GM12878 (cell line): Measurements from ENCODE around the gene PARD6B. TPM values are rescaled to one million over a fixed set of nuclear protein-coding genes. Genes with fewer than 3 reads are reported as not detected.

Source experiments
- ATAC-seq: fragments of 200-7000 bp; cut with Tn5 transposase; 3 replicates; pipeline ENCODE4 v1.9.1; 2020; ENCODE audit warnings: mild to moderate bottlenecking, moderate library complexity
- BruUV-seq: library from RNA; stranded (reverse); fragments of 400-500 nt; replicated peaks from 2 replicates; lab custom pipeline; 2021; lab: Mats Ljungman, UMichigan
- CTCF ChIA-PET: fragments of 300-600 bp; sonication (Branson Sonifier 250); formaldehyde crosslinking; extraction: SDS; loops from one replicate; lab custom pipeline; 2021; ENCODE audit warnings: inconsistent platforms; lab: Yijun Ruan, JAX
- POLR2A ChIA-PET: fragments of 350-600 bp; formaldehyde crosslinking; extraction: SDS; loops from one replicate; lab custom pipeline; 2021; ENCODE audit warnings: inconsistent platforms; lab: Charles Lee
- RAD21 ChIA-PET: fragments of 300-600 bp; sonication (Branson Sonifier 250); formaldehyde crosslinking; loops from one replicate; lab custom pipeline; 2023; ENCODE audit warnings: antibody characterized with exemption; ENCODE audit not compliant: unreplicated experiment; lab: Charles Lee
- SMC1A ChIA-PET: fragments of 300-600 bp; sonication (Branson Sonifier 250); formaldehyde crosslinking; loops from one replicate; lab custom pipeline; 2023; ENCODE audit not compliant: unreplicated experiment, uncharacterized antibody; lab: Charles Lee
- DNase-seq: peaks from one replicate; pipeline ENCODE4 v3.0.0-alpha.2; 2011; ENCODE audit warnings: low read depth, low spot score
- FAIRE-seq: peaks from 3 replicates; lab custom pipeline; 2011; peaks lifted over from hg19 to GRCh38; lab: Jason Lieb, UNC
- H2AFZ ChIP-seq: 2 replicates; pipeline ENCODE4 v1.6.0; 2011; ENCODE audit warnings: low read depth, low read length, control low read depth; ENCODE audit not compliant: control insufficient read depth
- H3K27ac ChIP-seq: 2 replicates; pipeline ENCODE4 v1.5.1; 2011; ENCODE audit warnings: control low read depth; ENCODE audit not compliant: control insufficient read depth, insufficient read depth
- H3K27me3 ChIP-seq, 2 experiments: replicated peaks in 1 of 2; 2 replicates each; pipeline versions ENCODE4 v1.6.0 to v1.6.1; 2011; ENCODE audit warnings: low read length in 1 of 2; ENCODE audit not compliant: control insufficient read depth in 2 of 2, insufficient read depth in 2 of 2
- H3K36me3 ChIP-seq, 2 experiments: 2 replicates each; pipeline ENCODE4 v1.5.1; 2011; ENCODE audit warnings: low read length in 1 of 2; ENCODE audit not compliant: control insufficient read depth in 2 of 2, insufficient read depth in 2 of 2
- H3K4me1 ChIP-seq: 2 replicates; pipeline ENCODE4 v1.6.1; 2011; ENCODE audit warnings: mild to moderate bottlenecking, low read length, moderate library complexity, mixed read lengths; ENCODE audit not compliant: control insufficient read depth, insufficient read depth
- H3K4me2 ChIP-seq: 2 replicates; pipeline ENCODE4 v1.6.0; 2011; ENCODE audit warnings: control low read depth; ENCODE audit not compliant: control insufficient read depth, insufficient read depth
- H3K4me3 ChIP-seq: fragments of 200-600 bp; sonication (generic); 2 replicates; pipeline ENCODE4 v1.5.1; 2016
- H3K79me2 ChIP-seq: 2 replicates; pipeline ENCODE4 v1.6.0; 2011; ENCODE audit warnings: low read length; ENCODE audit not compliant: control insufficient read depth, insufficient read depth
- H3K9ac ChIP-seq: 2 replicates; pipeline ENCODE4 v1.8.0; 2011; ENCODE audit warnings: low read length, control low read depth, mixed read lengths; ENCODE audit not compliant: control insufficient read depth, insufficient read depth
- H3K9me3 ChIP-seq: replicated peaks from 3 replicates; pipeline ENCODE4 v1.5.1; 2011; ENCODE audit warnings: mild to moderate bottlenecking, low read length; ENCODE audit not compliant: control insufficient read depth, insufficient read depth
- H4K20me1 ChIP-seq: 2 replicates; pipeline ENCODE4 v1.6.0; 2011; ENCODE audit not compliant: control insufficient read depth, insufficient read depth
- EED ChIP-seq: sonication (generic); IDR thresholded peaks from 2 replicates; pipeline ENCODE4 v1.6.1; 2016; ENCODE audit warnings: antibody characterized with exemption, low read depth
- IKZF2 ChIP-seq, 2 experiments: fragments of 450-650 bp; IDR thresholded peaks; 2 replicates each; pipeline ENCODE4 v1.6.1; 2017; ENCODE audit warnings: mild to moderate bottlenecking in 2 of 2, moderate library complexity in 2 of 2
- MTA2 ChIP-seq: fragments of 450-650 bp; IDR thresholded peaks from 2 replicates; pipeline ENCODE4 v1.6.1; 2016; ENCODE audit warnings: low read depth, mild to moderate bottlenecking, moderate library complexity
- NFYB ChIP-seq: IDR thresholded peaks from 2 replicates; pipeline ENCODE4 v1.6.1; 2011; ENCODE audit warnings: low read depth, mild to moderate bottlenecking, low read length, improper control_type of control experiment, moderate library complexity; ENCODE audit not compliant: insufficient read depth
- SRF ChIP-seq, 2 experiments: IDR thresholded peaks; 2 replicates each; pipeline ENCODE4 v1.6.1; 2011; ENCODE audit warnings: low read depth in 2 of 2, low read length in 2 of 2, mild to moderate bottlenecking in 1 of 2, moderate library complexity in 1 of 2
- ZNF24 ChIP-seq: fragments of 450-650 bp; IDR thresholded peaks from 2 replicates; pipeline ENCODE4 v1.6.1; 2017; ENCODE audit warnings: antibody characterized with exemption, mild to moderate bottlenecking
- WGBS: methylation state at CpG from one replicate; pipeline ENCODE4 v1.1.6; 2016; ENCODE audit warnings: low lambda C conversion rate; ENCODE audit not compliant: insufficient replicate concordance, insufficient coverage; ENCODE audit errors: missing lambda C conversion rate; 5-methylcytosine and 5-hydroxymethylcytosine counted together
- in situ Hi-C: fragments of 300-500 bp; cut with MboI; formaldehyde crosslinking; loops from 9 replicates; pipeline ENCODE4 v1.14.3; 2018; ENCODE audit warnings: mixed read lengths
- intact Hi-C: fragments of 100-400 bp; cut with micrococcal nuclease; formaldehyde crosslinking; loops from one replicate; pipeline ENCODE4 v1.14.2; 2022; ENCODE audit not compliant: unreplicated experiment
- polyA plus RNA-seq, 11 experiments: library from polyadenylated mRNA; depleted of rRNA in 4 of 11; unstranded in 6 of 11; stranded (reverse) in 5 of 11; fragments of >200 nt; fragmentation: Nextera tagmentation in 4 of 11; fragmentation: Illumina TruSeq in 1 of 11; extraction: Ambion mirVana in 4 of 11; extraction: Trizol in 1 of 11; gene quantifications; 1 replicate in 1 of 11; 2 replicates in 10 of 11; pipeline versions ENCODE4 v1.2.1 to v1.2.3, GENCODE V29; 2011 to 2016; ENCODE audit warnings: inconsistent platforms in 2 of 11, missing spikeins in 2 of 11, low read depth in 1 of 11
- total RNA-seq, 4 experiments: library from RNA; depleted of rRNA in 3 of 4; stranded (reverse); fragments of >200 nt in 3 of 4; fragmentation: Illumina TruSeq in 1 of 4; extraction: Trizol in 1 of 4; gene quantifications; 2 replicates each; pipeline versions ENCODE4 v1.2.1 to v1.2.3, GENCODE V29; 2013 to 2021
- TF ChIP-seq, protein P1 (sequence below): fragments of 450-650 bp; IDR thresholded peaks from 2 replicates; pipeline ENCODE4 v1.6.1; 2016; ENCODE audit warnings: mild to moderate bottlenecking, moderate library complexity, borderline replicate concordance
- TF ChIP-seq, protein P2 (sequence below): fragments of 450-650 bp; IDR thresholded peaks from 2 replicates; pipeline ENCODE4 v1.6.1; 2017; ENCODE audit warnings: mild to moderate bottlenecking, moderate library complexity

PARD6B gene
- total and polyA plus RNA-seq, 10 of the 15 experiments (the other 5 are each of a cell fraction or from before 2014, with no cell fraction given): 0.57 to 4.7 (median 2.0) TPM

DNA sequence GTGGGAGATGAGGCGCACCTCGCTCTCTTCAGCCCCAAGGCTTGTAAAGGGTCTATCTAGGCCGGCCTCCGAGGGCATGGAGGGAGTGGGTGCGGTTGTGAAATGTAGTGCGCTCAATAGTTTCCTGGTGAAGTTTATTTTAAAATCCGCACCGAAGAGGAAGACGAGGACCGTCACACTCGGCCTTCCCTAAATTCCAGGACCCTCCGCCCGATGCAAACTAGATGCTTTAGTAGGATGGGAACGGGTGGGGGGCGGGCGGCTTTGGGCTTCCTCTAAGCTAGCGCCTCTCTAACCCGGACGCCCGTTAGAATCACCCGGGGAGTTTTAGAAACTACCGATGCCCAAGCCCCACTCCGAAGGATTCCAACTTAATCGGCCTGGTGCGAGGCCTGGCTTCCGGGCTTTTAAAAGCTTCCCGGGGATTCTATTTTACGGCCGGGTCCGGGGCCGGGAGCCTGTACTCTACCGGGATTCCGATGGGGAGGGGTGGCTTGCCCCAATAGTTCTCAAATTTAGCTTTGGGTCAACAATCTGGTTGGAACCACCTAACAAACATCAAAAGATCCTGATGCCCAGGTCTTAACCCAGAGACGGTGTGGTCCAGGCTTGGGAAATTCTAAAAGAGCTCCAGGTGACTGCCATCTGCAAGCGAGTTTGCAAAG, 62.9 kb downstream of the PARD6B start:
- ATAC-seq (no peak), FAIRE-seq (no peak), DNase-seq (no peak)
- Histone ChIP-seq H3K9me3 (no peaks in the 10 kb centered on the region), H3K4me1 (peaks cover 21% of the 10 kb centered on the region), H3K79me2 (peaks cover 38% of the 10 kb centered on the region), H3K27me3 (no peaks in the 10 kb centered on the region), H3K4me2 (peak overlapping the region; percentile 68), H3K9ac (peak overlapping the region; percentile 52; the same call in 1 of the 2 replicates), H4K20me1 (no peaks in the 10 kb centered on the region), H3K4me3 (peak overlapping the region; percentile 72; the same call in 1 of the 2 replicates), H2AFZ (peak overlapping the region; percentile 78), H3K36me3 (no peaks in the 10 kb centered on the region), H3K27ac (peak overlapping the region; percentile 45)
- POLR2A ChIA-PET: interaction anchor here (0.7 to 4.0 kb wide), 12 partner anchors 9 to 164 kb away, joined by 3 to 67 read pairs (median 4); partner anchors contain the start of genes ADNP, DPM1 and MOCS3
- CTCF ChIA-PET: interaction anchor here (0.7 to 13.7 kb wide), 46 partner anchors 11 to 513 kb away, joined by 3 to 336 read pairs (median 7); partner anchors contain the start of genes ADNP, DPM1 and MOCS3
- in situ Hi-C loops (loop anchor here (5.0 kb wide), 1 partner anchor 513 kb away; no protein-coding TSS in a partner anchor), intact Hi-C loops (loop anchor here (1.0 to 5.0 kb wide), 7 partner anchors 16 to 513 kb away; no protein-coding TSS in a partner anchor)
- WGBS: 4% methylated on average over 34 of the region's 35 CpGs
- TF ChIP-seq EED (peak; percentile 26; the same call in 1 of the 2 replicates), NFYB (no peak), IKZF2 (IDR thresholded peaks at IDR 0.05) (peak in 1 of 2 experiments; percentile 19; a peak in 1 of 4 replicates), MTA2 (0 out of 2 replicates have a peak, but pooled peaks have one; percentile 14), ZNF24 (no peak), SRF (IDR thresholded peaks at IDR 0.05; ENCODE audit: low read depth in 2 of 2, low read length in 2 of 2) (no peak)
- TF ChIP-seq, protein P1, sequence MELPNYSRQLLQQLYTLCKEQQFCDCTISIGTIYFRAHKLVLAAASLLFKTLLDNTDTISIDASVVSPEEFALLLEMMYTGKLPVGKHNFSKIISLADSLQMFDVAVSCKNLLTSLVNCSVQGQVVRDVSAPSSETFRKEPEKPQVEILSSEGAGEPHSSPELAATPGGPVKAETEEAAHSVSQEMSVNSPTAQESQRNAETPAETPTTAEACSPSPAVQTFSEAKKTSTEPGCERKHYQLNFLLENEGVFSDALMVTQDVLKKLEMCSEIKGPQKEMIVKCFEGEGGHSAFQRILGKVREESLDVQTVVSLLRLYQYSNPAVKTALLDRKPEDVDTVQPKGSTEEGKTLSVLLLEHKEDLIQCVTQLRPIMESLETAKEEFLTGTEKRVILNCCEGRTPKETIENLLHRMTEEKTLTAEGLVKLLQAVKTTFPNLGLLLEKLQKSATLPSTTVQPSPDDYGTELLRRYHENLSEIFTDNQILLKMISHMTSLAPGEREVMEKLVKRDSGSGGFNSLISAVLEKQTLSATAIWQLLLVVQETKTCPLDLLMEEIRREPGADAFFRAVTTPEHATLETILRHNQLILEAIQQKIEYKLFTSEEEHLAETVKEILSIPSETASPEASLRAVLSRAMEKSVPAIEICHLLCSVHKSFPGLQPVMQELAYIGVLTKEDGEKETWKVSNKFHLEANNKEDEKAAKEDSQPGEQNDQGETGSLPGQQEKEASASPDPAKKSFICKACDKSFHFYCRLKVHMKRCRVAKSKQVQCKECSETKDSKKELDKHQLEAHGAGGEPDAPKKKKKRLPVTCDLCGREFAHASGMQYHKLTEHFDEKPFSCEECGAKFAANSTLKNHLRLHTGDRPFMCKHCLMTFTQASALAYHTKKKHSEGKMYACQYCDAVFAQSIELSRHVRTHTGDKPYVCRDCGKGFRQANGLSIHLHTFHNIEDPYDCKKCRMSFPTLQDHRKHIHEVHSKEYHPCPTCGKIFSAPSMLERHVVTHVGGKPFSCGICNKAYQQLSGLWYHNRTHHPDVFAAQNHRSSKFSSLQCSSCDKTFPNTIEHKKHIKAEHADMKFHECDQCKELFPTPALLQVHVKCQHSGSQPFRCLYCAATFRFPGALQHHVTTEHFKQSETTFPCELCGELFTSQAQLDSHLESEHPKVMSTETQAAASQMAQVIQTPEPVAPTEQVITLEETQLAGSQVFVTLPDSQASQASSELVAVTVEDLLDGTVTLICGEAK: no peak
- TF ChIP-seq, protein P2, sequence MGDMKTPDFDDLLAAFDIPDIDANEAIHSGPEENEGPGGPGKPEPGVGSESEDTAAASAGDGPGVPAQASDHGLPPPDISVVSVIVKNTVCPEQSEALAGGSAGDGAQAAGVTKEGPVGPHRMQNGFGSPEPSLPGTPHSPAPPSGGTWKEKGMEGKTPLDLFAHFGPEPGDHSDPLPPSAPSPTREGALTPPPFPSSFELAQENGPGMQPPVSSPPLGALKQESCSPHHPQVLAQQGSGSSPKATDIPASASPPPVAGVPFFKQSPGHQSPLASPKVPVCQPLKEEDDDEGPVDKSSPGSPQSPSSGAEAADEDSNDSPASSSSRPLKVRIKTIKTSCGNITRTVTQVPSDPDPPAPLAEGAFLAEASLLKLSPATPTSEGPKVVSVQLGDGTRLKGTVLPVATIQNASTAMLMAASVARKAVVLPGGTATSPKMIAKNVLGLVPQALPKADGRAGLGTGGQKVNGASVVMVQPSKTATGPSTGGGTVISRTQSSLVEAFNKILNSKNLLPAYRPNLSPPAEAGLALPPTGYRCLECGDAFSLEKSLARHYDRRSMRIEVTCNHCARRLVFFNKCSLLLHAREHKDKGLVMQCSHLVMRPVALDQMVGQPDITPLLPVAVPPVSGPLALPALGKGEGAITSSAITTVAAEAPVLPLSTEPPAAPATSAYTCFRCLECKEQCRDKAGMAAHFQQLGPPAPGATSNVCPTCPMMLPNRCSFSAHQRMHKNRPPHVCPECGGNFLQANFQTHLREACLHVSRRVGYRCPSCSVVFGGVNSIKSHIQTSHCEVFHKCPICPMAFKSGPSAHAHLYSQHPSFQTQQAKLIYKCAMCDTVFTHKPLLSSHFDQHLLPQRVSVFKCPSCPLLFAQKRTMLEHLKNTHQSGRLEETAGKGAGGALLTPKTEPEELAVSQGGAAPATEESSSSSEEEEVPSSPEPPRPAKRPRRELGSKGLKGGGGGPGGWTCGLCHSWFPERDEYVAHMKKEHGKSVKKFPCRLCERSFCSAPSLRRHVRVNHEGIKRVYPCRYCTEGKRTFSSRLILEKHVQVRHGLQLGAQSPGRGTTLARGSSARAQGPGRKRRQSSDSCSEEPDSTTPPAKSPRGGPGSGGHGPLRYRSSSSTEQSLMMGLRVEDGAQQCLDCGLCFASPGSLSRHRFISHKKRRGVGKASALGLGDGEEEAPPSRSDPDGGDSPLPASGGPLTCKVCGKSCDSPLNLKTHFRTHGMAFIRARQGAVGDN: 0 out of 2 replicates have a peak, but pooled peaks have one; percentile 14
- RAD21 ChIA-PET: interaction anchor here (0.6 to 7.7 kb wide), 35 partner anchors 10 to 531 kb away, joined by 3 to 141 read pairs (median 5); partner anchors contain the start of genes ADNP, DPM1 and MOCS3
- SMC1A ChIA-PET: interaction anchor here (0.5 to 8.7 kb wide), 36 partner anchors 11 to 688 kb away, joined by 3 to 119 read pairs (median 4); partner anchors contain the start of genes ADNP, DPM1 and MOCS3
- BruUV-seq: no TSS peak
